WTC11 (cell line): Measurements from ENCODE around the gene ADGRB2. TPM values are rescaled to one million over a fixed set of nuclear protein-coding genes. Genes with fewer than 3 reads are reported as not detected.

Experiments used
- ATAC-seq: fragments of 200-7000 bp; cut with Tn5 transposase; 2 replicates; pipeline ENCODE4 v1.10.0; 2021; ENCODE audit warnings: mild to moderate bottlenecking, moderate library complexity
- CTCF ChIA-PET: fragments of 300-600 bp; sonication (Branson Sonifier 250); formaldehyde crosslinking; loops from one replicate; lab custom pipeline; 2021; ENCODE audit warnings: antibody characterized with exemption; lab: Charles Lee
- POLR2A ChIA-PET: fragments of 350-600 bp; sonication (Branson Sonifier 250); formaldehyde crosslinking; loops from one replicate; lab custom pipeline; 2021; ENCODE audit warnings: antibody characterized with exemption; lab: Charles Lee
- DNase-seq: peaks from one replicate; pipeline ENCODE4 v3.0.0; 2021; ENCODE audit warnings: low spot score
- H3K27ac Mint-ChIP-seq: 2 replicates; pipeline ENCODE4 v1.8.0; 2021; ENCODE audit warnings: mixed read lengths
- H3K27me3 Mint-ChIP-seq: 2 replicates; pipeline ENCODE4 v1.8.0; 2021; ENCODE audit warnings: low read depth, mild to moderate bottlenecking, moderate library complexity, mixed read lengths
- H3K36me3 Mint-ChIP-seq: 2 replicates; pipeline ENCODE4 v1.8.0; 2021; ENCODE audit warnings: mixed read lengths
- H3K4me1 Mint-ChIP-seq: 2 replicates; pipeline ENCODE4 v1.8.0; 2022; ENCODE audit warnings: mixed read lengths
- H3K4me3 Mint-ChIP-seq: 2 replicates; pipeline ENCODE4 v1.8.0; 2021; ENCODE audit warnings: mild to moderate bottlenecking, moderate library complexity, mixed read lengths
- H3K9me3 Mint-ChIP-seq: 2 replicates; pipeline ENCODE4 v1.8.0; 2021; ENCODE audit warnings: mixed read lengths
- CBFB ChIP-seq: sonication (generic); formaldehyde crosslinking; IDR thresholded peaks from 2 replicates; pipeline ENCODE4 v1.8.1; 2022; ENCODE audit warnings: mild to moderate bottlenecking, low read depth, missing genetic modification reagents
- CREB1 ChIP-seq: sonication (generic); formaldehyde crosslinking; IDR thresholded peaks from 2 replicates; pipeline ENCODE4 v1.8.0; 2023; ENCODE audit warnings: mild to moderate bottlenecking, missing genetic modification reagents
- ELF4 ChIP-seq: sonication (generic); formaldehyde crosslinking; IDR thresholded peaks from 2 replicates; pipeline ENCODE4 v1.8.1; 2022; ENCODE audit warnings: low read depth, mild to moderate bottlenecking, moderate library complexity, missing genetic modification reagents
- GABPB1 ChIP-seq: sonication (generic); formaldehyde crosslinking; IDR thresholded peaks from 2 replicates; pipeline ENCODE4 v1.8.1; 2023; ENCODE audit warnings: mild to moderate bottlenecking, missing genetic modification reagents
- GRHL2 ChIP-seq: fragments of 250-450 bp; sonication (Bioruptor Pico); IDR thresholded peaks from 2 replicates; pipeline ENCODE4 v1.8.0; 2022; ENCODE audit warnings: mild to moderate bottlenecking, moderate library complexity; ENCODE audit not compliant: insufficient replicate concordance, severe bottlenecking
- HMGA2 ChIP-seq: fragments of 250-450 bp; sonication (Bioruptor Pico); IDR thresholded peaks from 2 replicates; pipeline ENCODE4 v1.4.0; 2021; ENCODE audit warnings: mild to moderate bottlenecking, moderate library complexity
- KAT7 ChIP-seq: sonication (generic); formaldehyde crosslinking; IDR thresholded peaks from 2 replicates; pipeline ENCODE4 v1.8.1; 2023; ENCODE audit warnings: missing genetic modification reagents, mild to moderate bottlenecking, borderline replicate concordance
- NFATC4 ChIP-seq: fragments of 250-450 bp; sonication (Bioruptor Pico); IDR thresholded peaks from 2 replicates; pipeline ENCODE4 v1.9.0; 2021; ENCODE audit warnings: mild to moderate bottlenecking
- NR1H2 ChIP-seq: sonication (generic); formaldehyde crosslinking; IDR thresholded peaks from 2 replicates; pipeline ENCODE4 v1.9.0; 2021; ENCODE audit warnings: mild to moderate bottlenecking, moderate library complexity, missing genetic modification reagents
- NR2C2 ChIP-seq: sonication (generic); formaldehyde crosslinking; IDR thresholded peaks from 2 replicates; pipeline ENCODE4 v1.8.0; 2022; ENCODE audit warnings: mild to moderate bottlenecking, missing genetic modification reagents
- RELA ChIP-seq: sonication (generic); formaldehyde crosslinking; IDR thresholded peaks from 2 replicates; pipeline ENCODE4 v1.8.1; 2022; ENCODE audit warnings: missing genetic modification reagents, mild to moderate bottlenecking, borderline replicate concordance
- SMAD3 ChIP-seq: sonication (generic); formaldehyde crosslinking; IDR thresholded peaks from 2 replicates; pipeline ENCODE4 v1.8.0; 2022; ENCODE audit warnings: missing genetic modification reagents, mild to moderate bottlenecking, borderline replicate concordance
- SMAD4 ChIP-seq: sonication (generic); formaldehyde crosslinking; IDR thresholded peaks from 2 replicates; pipeline ENCODE4 v1.8.0; 2022; ENCODE audit warnings: mild to moderate bottlenecking, missing genetic modification reagents
- ZBTB21 ChIP-seq: sonication (generic); formaldehyde crosslinking; IDR thresholded peaks from 2 replicates; pipeline ENCODE4 v1.8.1; 2023; ENCODE audit warnings: mild to moderate bottlenecking, missing genetic modification reagents, borderline replicate concordance
- ZNF219 ChIP-seq: sonication (generic); formaldehyde crosslinking; IDR thresholded peaks from 2 replicates; pipeline ENCODE4 v1.8.0; 2023; ENCODE audit warnings: missing genetic modification reagents, mild to moderate bottlenecking, borderline replicate concordance
- ZNF232 ChIP-seq: sonication (generic); formaldehyde crosslinking; IDR thresholded peaks from 2 replicates; pipeline ENCODE4 v1.8.0; 2022; ENCODE audit warnings: mild to moderate bottlenecking, missing genetic modification reagents
- ZNF317 ChIP-seq: sonication (generic); formaldehyde crosslinking; IDR thresholded peaks from 2 replicates; pipeline ENCODE4 v1.8.1; 2023; ENCODE audit warnings: low read depth, mild to moderate bottlenecking, moderate library complexity, missing genetic modification reagents, borderline replicate concordance
- ZNF423 ChIP-seq: fragments of 250-450 bp; sonication (Bioruptor Pico); IDR thresholded peaks from 2 replicates; pipeline ENCODE4 v2.1.2; 2022; ENCODE audit warnings: mild to moderate bottlenecking, moderate library complexity
- total RNA-seq: library from RNA; stranded (reverse); gene quantifications from 3 replicates; pipeline ENCODE4 v1.2.3, GENCODE V29; 2021
- TF ChIP-seq, protein P1 (sequence below): sonication (generic); formaldehyde crosslinking; IDR thresholded peaks from 2 replicates; pipeline ENCODE4 v1.8.0; 2022; ENCODE audit warnings: mild to moderate bottlenecking, missing genetic modification reagents
- TF ChIP-seq, protein P2 (sequence below): sonication (generic); formaldehyde crosslinking; IDR thresholded peaks from 2 replicates; pipeline ENCODE4 v1.8.1; 2022; ENCODE audit warnings: mild to moderate bottlenecking, moderate library complexity, missing genetic modification reagents
- TF ChIP-seq, protein P3 (sequence below): sonication (generic); formaldehyde crosslinking; IDR thresholded peaks from 2 replicates; pipeline ENCODE4 v1.8.1; 2022; ENCODE audit warnings: low read depth, mild to moderate bottlenecking, moderate library complexity, missing genetic modification reagents, borderline replicate concordance
- TF ChIP-seq, protein P4 (sequence below): sonication (generic); formaldehyde crosslinking; IDR thresholded peaks from 2 replicates; pipeline ENCODE4 v1.8.1; 2023; ENCODE audit warnings: mild to moderate bottlenecking, missing genetic modification reagents
- TF ChIP-seq, protein P5 (sequence below): sonication (generic); formaldehyde crosslinking; IDR thresholded peaks from 2 replicates; pipeline ENCODE4 v1.8.0; 2023; ENCODE audit warnings: missing genetic modification reagents
- TF ChIP-seq, protein P6 (sequence below): sonication (generic); formaldehyde crosslinking; IDR thresholded peaks from 2 replicates; pipeline ENCODE4 v1.8.1; 2022; ENCODE audit warnings: missing genetic modification reagents, borderline replicate concordance
- TF ChIP-seq, protein P7 (sequence below): sonication (generic); formaldehyde crosslinking; IDR thresholded peaks from 2 replicates; pipeline ENCODE4 v1.8.0; 2023; ENCODE audit warnings: mild to moderate bottlenecking, missing genetic modification reagents

Gene ADGRB2
- total RNA-seq, 1 experiment from 2014 or later, result 39.3 TPM

DNA sequence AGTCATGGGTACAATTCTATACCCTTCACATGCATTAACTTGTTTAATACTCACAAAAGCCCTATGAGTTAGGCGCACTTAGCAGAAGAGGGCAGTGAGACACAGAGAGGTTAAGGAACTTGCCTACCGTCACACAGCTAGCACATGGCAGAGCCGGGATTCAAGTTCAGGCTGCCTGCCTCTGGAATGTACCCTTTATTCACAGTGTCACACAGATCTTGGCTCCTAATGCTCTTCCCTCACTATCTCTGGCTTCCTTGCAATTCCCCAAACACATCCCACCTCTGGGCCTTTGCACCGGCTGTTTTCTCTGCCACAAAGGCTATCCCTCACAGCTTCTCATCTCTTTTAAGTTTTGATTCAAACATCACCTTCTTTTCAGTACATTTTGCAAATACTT, 85.5 kb downstream of the ADGRB2 start:
- DNase-seq (no peak), ATAC-seq (no peak)
- CTCF ChIA-PET, result interaction anchor here (1.2 to 4.4 kb wide), 8 partner anchors 9 to 110 kb away, joined by 3 to 22 read pairs (median 5); partner anchors contain the start of gene COL16A1
- Mint-ChIP-seq H3K9me3 (no peaks in the 10 kb centered on the region), H3K4me1 (no peaks in the 10 kb centered on the region), H3K4me3 (no peak overlapping the region), H3K36me3 (no peaks in the 10 kb centered on the region), H3K27ac (no peak overlapping the region), H3K27me3 (no peaks in the 10 kb centered on the region; the same call in 1 of the 2 replicates)
- POLR2A ChIA-PET, result interaction anchor here (1.1 kb wide), 1 partner anchor 34 kb away, joined by 3 read pairs; the partner anchor contains the start of gene PEF1
- TF ChIP-seq GRHL2 (CRISPR knock-in tag) (no peak), CREB1 (CRISPR knock-in tag) (no peak), ZNF232 (CRISPR knock-in tag) (no peak), NFATC4 (CRISPR knock-in tag) (no peak), GABPB1 (CRISPR knock-in tag) (no peak), RELA (no peak), ELF4 (CRISPR knock-in tag) (no peak)
- TF ChIP-seq, protein P1, sequence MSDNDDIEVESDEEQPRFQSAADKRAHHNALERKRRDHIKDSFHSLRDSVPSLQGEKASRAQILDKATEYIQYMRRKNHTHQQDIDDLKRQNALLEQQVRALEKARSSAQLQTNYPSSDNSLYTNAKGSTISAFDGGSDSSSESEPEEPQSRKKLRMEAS, result no peak
- TF ChIP-seq, protein P2, sequence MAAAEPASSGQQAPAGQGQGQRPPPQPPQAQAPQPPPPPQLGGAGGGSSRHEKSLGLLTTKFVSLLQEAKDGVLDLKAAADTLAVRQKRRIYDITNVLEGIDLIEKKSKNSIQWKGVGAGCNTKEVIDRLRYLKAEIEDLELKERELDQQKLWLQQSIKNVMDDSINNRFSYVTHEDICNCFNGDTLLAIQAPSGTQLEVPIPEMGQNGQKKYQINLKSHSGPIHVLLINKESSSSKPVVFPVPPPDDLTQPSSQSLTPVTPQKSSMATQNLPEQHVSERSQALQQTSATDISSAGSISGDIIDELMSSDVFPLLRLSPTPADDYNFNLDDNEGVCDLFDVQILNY, result no peak

DNA sequence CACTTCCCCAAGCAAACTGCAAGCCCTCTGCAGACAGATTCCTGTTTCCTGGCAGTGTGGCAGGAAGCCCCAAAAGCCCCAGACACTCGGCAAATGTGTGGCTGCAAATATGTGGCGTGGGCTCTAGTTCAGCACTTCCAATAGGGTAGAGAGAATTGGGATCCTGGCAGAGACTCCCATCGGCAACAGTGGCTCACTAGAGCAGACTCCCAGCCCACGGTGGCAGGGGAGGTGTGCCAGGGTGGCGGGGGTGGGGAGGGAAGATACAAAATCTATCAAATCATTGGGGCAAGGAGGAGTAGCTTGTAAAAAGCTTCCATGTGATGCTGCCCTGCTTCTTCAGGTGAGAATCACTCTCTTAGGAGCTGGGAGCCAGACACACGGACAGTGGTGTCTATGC, 86.2 kb downstream of the ADGRB2 start:
- Mint-ChIP-seq H3K4me3 (no peak overlapping the region), H3K9me3 (no peaks in the 10 kb centered on the region), H3K36me3 (no peaks in the 10 kb centered on the region), H3K4me1 (no peaks in the 10 kb centered on the region), H3K27ac (no peak overlapping the region), H3K27me3 (no peaks in the 10 kb centered on the region)
- ChIA-PET POLR2A (no interaction called here), CTCF (interaction anchor here (0.7 to 4.4 kb wide), 9 partner anchors 8 to 138 kb away, joined by 3 to 22 read pairs (median 4); partner anchors contain the start of genes COL16A1 and SPOCD1)
- ATAC-seq, result no peak
- DNase-seq, result no peak
- TF ChIP-seq CBFB (CRISPR knock-in tag), result no peak
- TF ChIP-seq, all 79 proteins: peak for 0

DNA sequence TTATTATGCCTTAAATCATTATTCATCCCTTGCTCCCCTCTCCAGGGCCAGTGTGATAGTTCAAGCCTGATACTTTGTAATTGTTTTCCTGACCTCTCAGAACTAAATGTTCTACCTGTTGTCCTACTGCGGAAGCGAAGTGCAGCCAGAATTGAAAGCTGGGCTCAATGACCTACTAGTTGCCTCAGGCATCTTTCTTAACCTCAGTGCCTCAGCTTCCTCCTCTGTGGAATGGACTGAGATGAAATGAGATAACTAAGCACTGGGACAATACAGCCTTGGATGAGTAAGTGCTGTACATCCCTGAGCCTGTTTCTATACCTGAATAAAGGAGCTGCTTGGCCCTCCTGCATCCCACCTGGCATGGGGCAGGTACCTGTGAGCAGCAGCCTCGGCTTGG, 86.7 kb downstream of the ADGRB2 start:
- POLR2A ChIA-PET, result no interaction called here
- Mint-ChIP-seq H3K9me3 (no peaks in the 10 kb centered on the region), H3K4me1 (no peaks in the 10 kb centered on the region), H3K36me3 (no peaks in the 10 kb centered on the region), H3K27ac (no peak overlapping the region; the same call in 1 of the 2 replicates), H3K4me3 (no peak overlapping the region), H3K27me3 (no peaks in the 10 kb centered on the region)
- ATAC-seq (no peak), DNase-seq (no peak)
- CTCF ChIA-PET, result interaction anchor here (0.7 to 4.4 kb wide), 8 partner anchors 12 to 138 kb away, joined by 3 to 21 read pairs (median 4); partner anchors contain the start of genes COL16A1 and SPOCD1
- TF ChIP-seq, protein P3, sequence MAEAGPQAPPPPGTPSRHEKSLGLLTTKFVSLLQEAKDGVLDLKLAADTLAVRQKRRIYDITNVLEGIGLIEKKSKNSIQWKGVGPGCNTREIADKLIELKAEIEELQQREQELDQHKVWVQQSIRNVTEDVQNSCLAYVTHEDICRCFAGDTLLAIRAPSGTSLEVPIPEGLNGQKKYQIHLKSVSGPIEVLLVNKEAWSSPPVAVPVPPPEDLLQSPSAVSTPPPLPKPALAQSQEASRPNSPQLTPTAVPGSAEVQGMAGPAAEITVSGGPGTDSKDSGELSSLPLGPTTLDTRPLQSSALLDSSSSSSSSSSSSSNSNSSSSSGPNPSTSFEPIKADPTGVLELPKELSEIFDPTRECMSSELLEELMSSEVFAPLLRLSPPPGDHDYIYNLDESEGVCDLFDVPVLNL (CRISPR knock-in tag), result no peak
- no peak for TF ChIP-seq HMGA2
- TF ChIP-seq ZNF219 (CRISPR knock-in tag), result no peak
- TF ChIP-seq, protein P4, sequence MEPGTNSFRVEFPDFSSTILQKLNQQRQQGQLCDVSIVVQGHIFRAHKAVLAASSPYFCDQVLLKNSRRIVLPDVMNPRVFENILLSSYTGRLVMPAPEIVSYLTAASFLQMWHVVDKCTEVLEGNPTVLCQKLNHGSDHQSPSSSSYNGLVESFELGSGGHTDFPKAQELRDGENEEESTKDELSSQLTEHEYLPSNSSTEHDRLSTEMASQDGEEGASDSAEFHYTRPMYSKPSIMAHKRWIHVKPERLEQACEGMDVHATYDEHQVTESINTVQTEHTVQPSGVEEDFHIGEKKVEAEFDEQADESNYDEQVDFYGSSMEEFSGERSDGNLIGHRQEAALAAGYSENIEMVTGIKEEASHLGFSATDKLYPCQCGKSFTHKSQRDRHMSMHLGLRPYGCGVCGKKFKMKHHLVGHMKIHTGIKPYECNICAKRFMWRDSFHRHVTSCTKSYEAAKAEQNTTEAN (CRISPR knock-in tag), result no peak
- TF ChIP-seq, protein P5, sequence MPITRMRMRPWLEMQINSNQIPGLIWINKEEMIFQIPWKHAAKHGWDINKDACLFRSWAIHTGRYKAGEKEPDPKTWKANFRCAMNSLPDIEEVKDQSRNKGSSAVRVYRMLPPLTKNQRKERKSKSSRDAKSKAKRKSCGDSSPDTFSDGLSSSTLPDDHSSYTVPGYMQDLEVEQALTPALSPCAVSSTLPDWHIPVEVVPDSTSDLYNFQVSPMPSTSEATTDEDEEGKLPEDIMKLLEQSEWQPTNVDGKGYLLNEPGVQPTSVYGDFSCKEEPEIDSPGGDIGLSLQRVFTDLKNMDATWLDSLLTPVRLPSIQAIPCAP (CRISPR knock-in tag), result no peak
- TF ChIP-seq NR2C2 (CRISPR knock-in tag), result no peak
- TF ChIP-seq SMAD3, result no peak
- no peak for TF ChIP-seq ZNF423 (CRISPR knock-in tag)
- TF ChIP-seq ZBTB21 (CRISPR knock-in tag), result no peak
- no peak for TF ChIP-seq KAT7 (CRISPR knock-in tag)
- TF ChIP-seq, protein P6, sequence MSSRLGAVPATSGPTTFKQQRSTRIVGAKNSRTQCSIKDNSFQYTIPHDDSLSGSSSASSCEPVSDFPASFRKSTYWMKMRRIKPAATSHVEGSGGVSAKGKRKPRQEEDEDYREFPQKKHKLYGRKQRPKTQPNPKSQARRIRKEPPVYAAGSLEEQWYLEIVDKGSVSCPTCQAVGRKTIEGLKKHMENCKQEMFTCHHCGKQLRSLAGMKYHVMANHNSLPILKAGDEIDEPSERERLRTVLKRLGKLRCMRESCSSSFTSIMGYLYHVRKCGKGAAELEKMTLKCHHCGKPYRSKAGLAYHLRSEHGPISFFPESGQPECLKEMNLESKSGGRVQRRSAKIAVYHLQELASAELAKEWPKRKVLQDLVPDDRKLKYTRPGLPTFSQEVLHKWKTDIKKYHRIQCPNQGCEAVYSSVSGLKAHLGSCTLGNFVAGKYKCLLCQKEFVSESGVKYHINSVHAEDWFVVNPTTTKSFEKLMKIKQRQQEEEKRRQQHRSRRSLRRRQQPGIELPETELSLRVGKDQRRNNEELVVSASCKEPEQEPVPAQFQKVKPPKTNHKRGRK (CRISPR knock-in tag), result no peak
- TF ChIP-seq CREB1 (CRISPR knock-in tag), result no peak
- no peak for TF ChIP-seq NR1H2 (CRISPR knock-in tag)
- no peak for TF ChIP-seq ZNF317 (CRISPR knock-in tag)
- TF ChIP-seq, protein P7, sequence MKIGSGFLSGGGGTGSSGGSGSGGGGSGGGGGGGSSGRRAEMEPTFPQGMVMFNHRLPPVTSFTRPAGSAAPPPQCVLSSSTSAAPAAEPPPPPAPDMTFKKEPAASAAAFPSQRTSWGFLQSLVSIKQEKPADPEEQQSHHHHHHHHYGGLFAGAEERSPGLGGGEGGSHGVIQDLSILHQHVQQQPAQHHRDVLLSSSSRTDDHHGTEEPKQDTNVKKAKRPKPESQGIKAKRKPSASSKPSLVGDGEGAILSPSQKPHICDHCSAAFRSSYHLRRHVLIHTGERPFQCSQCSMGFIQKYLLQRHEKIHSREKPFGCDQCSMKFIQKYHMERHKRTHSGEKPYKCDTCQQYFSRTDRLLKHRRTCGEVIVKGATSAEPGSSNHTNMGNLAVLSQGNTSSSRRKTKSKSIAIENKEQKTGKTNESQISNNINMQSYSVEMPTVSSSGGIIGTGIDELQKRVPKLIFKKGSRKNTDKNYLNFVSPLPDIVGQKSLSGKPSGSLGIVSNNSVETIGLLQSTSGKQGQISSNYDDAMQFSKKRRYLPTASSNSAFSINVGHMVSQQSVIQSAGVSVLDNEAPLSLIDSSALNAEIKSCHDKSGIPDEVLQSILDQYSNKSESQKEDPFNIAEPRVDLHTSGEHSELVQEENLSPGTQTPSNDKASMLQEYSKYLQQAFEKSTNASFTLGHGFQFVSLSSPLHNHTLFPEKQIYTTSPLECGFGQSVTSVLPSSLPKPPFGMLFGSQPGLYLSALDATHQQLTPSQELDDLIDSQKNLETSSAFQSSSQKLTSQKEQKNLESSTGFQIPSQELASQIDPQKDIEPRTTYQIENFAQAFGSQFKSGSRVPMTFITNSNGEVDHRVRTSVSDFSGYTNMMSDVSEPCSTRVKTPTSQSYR (CRISPR knock-in tag), result no peak
- TF ChIP-seq SMAD4 (CRISPR knock-in tag), result no peak
